ENCODE results near the gene DBI. TPM values are rescaled to one million over a fixed set of nuclear protein-coding genes. Genes with fewer than 3 reads are reported as not detected.

Gene DBI
- total RNA-seq (100 to 1,000 TPM; 129 to 179 TPM), polyA plus RNA-seq (100 to 1,000 TPM; 509 to 633 TPM)
- long read RNA-seq, donor 1, transcript DBI-202 (4 exons, 637 nt) = major isoform, 97 of 116 reads
- long read RNA-seq, donor 1, transcript DBI-206 (2 exons, 842 nt) = minor isoform, 5 of 116 reads
- long read RNA-seq, donor 1, partial matches to known transcripts = 14 of 116 reads
- long read RNA-seq, donor 1, other reads (novel, unspliced or antisense) = 0 of 116 reads
- long read RNA-seq, donor 2, transcript DBI-202 (4 exons, 637 nt) = major isoform, 80 of 107 reads
- long read RNA-seq, donor 2, partial matches to known transcripts = 20 of 107 reads
- long read RNA-seq, donor 2, other reads (novel, unspliced or antisense) = 0 of 107 reads
- long read RNA-seq, donor 3, transcript DBI-202 (4 exons, 637 nt) = major isoform, 104 of 108 reads
- long read RNA-seq, donor 3, partial matches to known transcripts = 0 of 108 reads
- long read RNA-seq, donor 3, other reads (novel, unspliced or antisense) = 0 of 108 reads
- long read RNA-seq, donor 4, transcript DBI-202 (4 exons, 637 nt) = major isoform, 67 of 77 reads
- long read RNA-seq, donor 4, partial matches to known transcripts = 6 of 77 reads
- long read RNA-seq, donor 4, other reads (novel, unspliced or antisense) = 0 of 77 reads
- long read RNA-seq, donor 5, transcript DBI-202 (4 exons, 637 nt) = major isoform, 145 of 161 reads
- long read RNA-seq, donor 5, transcript DBI-206 (2 exons, 842 nt) = minor isoform, 6 of 161 reads
- long read RNA-seq, donor 5, partial matches to known transcripts = 6 of 161 reads
- long read RNA-seq, donor 5, other reads (novel, unspliced or antisense) = 0 of 161 reads

DNA sequence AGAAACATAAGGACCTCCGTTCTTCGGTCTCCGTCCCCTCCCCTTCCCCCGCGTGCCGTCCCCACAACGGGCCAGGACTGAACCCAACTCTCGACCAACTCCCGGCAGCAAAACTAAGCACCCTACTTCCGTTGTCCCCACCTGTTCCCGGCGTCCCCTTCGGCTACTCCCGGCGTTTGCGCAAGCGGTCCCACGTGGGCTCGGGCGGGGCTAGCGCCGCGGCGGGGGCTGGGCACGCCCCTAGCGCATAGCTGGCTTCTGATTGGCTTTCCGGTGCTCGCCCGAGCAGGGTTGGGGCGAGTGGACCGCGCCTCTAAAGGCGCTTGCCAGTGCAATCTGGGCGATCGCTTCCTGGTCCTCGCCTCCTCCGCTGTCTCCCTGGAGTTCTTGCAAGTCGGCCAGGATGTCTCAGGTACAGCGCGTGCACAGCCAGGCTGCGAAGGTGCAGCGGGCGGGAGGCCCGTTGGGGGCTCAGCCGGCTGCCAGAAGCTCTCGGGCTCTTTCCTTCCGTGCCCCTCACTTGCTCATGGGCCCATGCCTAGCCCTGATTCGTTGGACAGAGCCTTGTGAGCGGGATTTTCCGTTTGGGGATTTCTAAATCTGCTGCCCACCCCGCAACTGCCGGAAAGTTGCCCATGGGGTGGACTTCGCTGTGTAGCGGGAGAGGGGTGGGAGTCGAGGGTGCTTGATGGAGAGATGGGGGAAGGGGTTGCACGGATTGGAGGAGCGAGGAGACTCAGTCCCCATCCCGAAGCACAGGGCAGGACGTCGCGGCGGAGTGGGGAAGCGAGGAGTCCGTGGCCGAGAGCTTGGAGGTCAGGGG lies at the start of gene DBI, which contains the start of gene C2orf76:
TSS of gene DBI (plus strand) at position 329 of the 823 bp plus-strand sequence. CDS start at position 404, 75 bp downstream.
TSS of gene C2orf76 (minus strand) at position 186 of the 823 bp plus-strand sequence. CDS start 26,875 bp downstream, outside the sequence.
- peak within 1 kb of the TSS; percentile 83 to 89 for H3K27ac ChIP-seq (ENCODE audit: low read depth in 1 of 2, low read length in 1 of 2)
- TF ChIP-seq, protein P1, sequence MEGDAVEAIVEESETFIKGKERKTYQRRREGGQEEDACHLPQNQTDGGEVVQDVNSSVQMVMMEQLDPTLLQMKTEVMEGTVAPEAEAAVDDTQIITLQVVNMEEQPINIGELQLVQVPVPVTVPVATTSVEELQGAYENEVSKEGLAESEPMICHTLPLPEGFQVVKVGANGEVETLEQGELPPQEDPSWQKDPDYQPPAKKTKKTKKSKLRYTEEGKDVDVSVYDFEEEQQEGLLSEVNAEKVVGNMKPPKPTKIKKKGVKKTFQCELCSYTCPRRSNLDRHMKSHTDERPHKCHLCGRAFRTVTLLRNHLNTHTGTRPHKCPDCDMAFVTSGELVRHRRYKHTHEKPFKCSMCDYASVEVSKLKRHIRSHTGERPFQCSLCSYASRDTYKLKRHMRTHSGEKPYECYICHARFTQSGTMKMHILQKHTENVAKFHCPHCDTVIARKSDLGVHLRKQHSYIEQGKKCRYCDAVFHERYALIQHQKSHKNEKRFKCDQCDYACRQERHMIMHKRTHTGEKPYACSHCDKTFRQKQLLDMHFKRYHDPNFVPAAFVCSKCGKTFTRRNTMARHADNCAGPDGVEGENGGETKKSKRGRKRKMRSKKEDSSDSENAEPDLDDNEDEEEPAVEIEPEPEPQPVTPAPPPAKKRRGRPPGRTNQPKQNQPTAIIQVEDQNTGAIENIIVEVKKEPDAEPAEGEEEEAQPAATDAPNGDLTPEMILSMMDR (IDR thresholded peaks at IDR 0.05; ENCODE audit: control extremely low read depth, extremely low read depth) = no peak
- H3K9me3 ChIP-seq (ENCODE audit: control insufficient read depth in 4 of 4, insufficient read depth in 3 of 4, low read length in 3 of 4) = no peaks in the 10 kb centered on the region
- ATAC-seq (ENCODE audit: insufficient read depth, low FRiP score) (peak; percentile 98), DNase-seq (peak; percentile 95 to 98 (median 95))
- H3K36me3 ChIP-seq (ENCODE audit: control insufficient read depth in 4 of 4, insufficient read depth in 4 of 4, low read length in 4 of 4) = peaks cover 15 to 20% (median 17%) of the 10 kb centered on the region in 4 donors
- H3K27me3 ChIP-seq (ENCODE audit: control insufficient read depth in 3 of 3, insufficient read depth in 3 of 3, low read length in 2 of 3) = no peaks in the 10 kb centered on the region
- WGBS, 2 donors = 0% methylated on average over 56 to 65 of the region's 65 CpGs
- H3K4me3 ChIP-seq = peak within 1 kb of the TSS; percentile 83
- H3K9ac ChIP-seq (ENCODE audit: insufficient read depth in 1 of 2, low read length in 2 of 2) = peak within 1 kb of the TSS; percentile 47 to 56
- H3K4me1 ChIP-seq (ENCODE audit: control insufficient read depth in 5 of 5, insufficient read depth in 5 of 5, low read length in 5 of 5) = peaks cover 5 to 19% (median 10%) of the 10 kb centered on the region in 5 donors

DNA sequence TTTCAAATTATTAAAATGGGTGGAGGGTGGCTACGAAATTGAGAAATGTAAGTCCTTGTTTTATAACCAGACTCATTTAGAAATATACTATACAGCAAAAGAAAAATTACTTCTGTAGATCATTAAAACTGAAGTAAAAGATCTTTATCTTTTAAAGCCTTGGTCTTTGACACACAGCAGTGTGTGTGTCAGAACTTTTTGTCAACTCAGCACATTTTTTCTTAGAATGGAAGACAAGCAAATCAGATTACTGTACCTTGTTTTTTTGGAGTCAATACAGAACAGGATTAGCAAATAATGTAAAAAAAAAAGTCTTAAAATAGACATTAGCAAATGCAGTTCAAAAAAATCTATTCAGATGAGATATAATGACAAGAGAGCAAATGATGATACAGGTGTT lies 49.2 kb upstream of the DBI start:
- Histone ChIP-seq H3K36me3 (ENCODE audit: control insufficient read depth in 4 of 4, insufficient read depth in 4 of 4, low read length in 4 of 4) (no peaks in the 10 kb centered on the region), H3K27me3 (ENCODE audit: control insufficient read depth in 3 of 3, insufficient read depth in 3 of 3, low read length in 2 of 3) (no peaks in the 10 kb centered on the region), H3K9ac (ENCODE audit: insufficient read depth in 1 of 2, low read length in 2 of 2) (no peak overlapping the region), H3K4me1 (ENCODE audit: control insufficient read depth in 5 of 5, insufficient read depth in 5 of 5, low read length in 5 of 5) (no peaks in the 10 kb centered on the region), H3K9me3 (ENCODE audit: control insufficient read depth in 4 of 4, insufficient read depth in 3 of 4, low read length in 3 of 4) (no peaks in the 10 kb centered on the region), H3K4me3 (no peak overlapping the region), H3K27ac (ENCODE audit: low read depth in 1 of 2, low read length in 1 of 2) (no peak overlapping the region)
- TF ChIP-seq, protein P1 (IDR thresholded peaks at IDR 0.05; ENCODE audit: control extremely low read depth, extremely low read depth) = no peak
- 91 to 95% methylated on average over 1 of the region's 1 CpG for WGBS, 2 donors
- DNase-seq = no peak
- no peak for ATAC-seq (ENCODE audit: insufficient read depth, low FRiP score)

DNA sequence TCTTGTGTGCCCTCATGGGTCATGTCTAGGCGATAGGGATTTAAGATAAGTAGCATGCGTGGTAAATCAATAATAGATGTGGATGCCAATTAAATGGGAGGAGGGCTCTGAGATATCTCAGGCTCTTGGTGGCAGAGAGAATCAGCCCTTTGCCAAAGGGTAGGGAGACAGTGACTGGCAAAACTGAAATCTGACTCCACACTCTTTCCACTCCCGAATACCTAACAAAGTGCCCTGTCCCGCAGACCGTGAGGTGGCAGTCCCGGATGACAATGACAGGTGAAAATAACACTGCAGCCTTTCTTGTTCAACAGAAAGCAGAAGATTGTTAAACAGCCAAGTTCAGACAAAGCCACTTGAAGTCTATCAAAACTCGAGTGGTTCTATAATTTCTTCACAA lies 47.2 kb upstream of the DBI start:
- Histone ChIP-seq H3K9ac (ENCODE audit: insufficient read depth in 1 of 2, low read length in 2 of 2) (no peak overlapping the region), H3K27me3 (ENCODE audit: control insufficient read depth in 3 of 3, insufficient read depth in 3 of 3, low read length in 2 of 3) (no peaks in the 10 kb centered on the region), H3K27ac (ENCODE audit: low read depth in 1 of 2, low read length in 1 of 2) (no peak overlapping the region), H3K4me1 (ENCODE audit: control insufficient read depth in 5 of 5, insufficient read depth in 5 of 5, low read length in 5 of 5) (no peaks in the 10 kb centered on the region), H3K9me3 (ENCODE audit: control insufficient read depth in 4 of 4, insufficient read depth in 3 of 4, low read length in 3 of 4) (no peaks in the 10 kb centered on the region), H3K36me3 (ENCODE audit: control insufficient read depth in 4 of 4, insufficient read depth in 4 of 4, low read length in 4 of 4) (no peaks in the 10 kb centered on the region), H3K4me3 (no peak overlapping the region)
- DNase-seq (no peak), ATAC-seq (ENCODE audit: insufficient read depth, low FRiP score) (no peak)
- 83 to 90% methylated on average over 7 of the region's 7 CpGs for WGBS, 2 donors
- TF ChIP-seq, protein P1 (IDR thresholded peaks at IDR 0.05; ENCODE audit: control extremely low read depth, extremely low read depth) = no peak
